RPMI7951 (cell line): ENCODE data around the gene RPS19. TPM values are rescaled to one million over a fixed set of nuclear protein-coding genes. Genes with fewer than 3 reads are reported as not detected.
"Not testable (repeated sequence)": the region's sequence is repeated elsewhere in the genome, so short reads cannot be mapped to it uniquely, and the experiment has no call there.

Source experiments
- DNase-seq: peaks from one replicate; pipeline ENCODE4 v3.0.0-alpha.2; 2012; ENCODE audit warnings: low read depth
- total RNA-seq: library from RNA; depleted of rRNA; stranded (reverse); fragments of >200 nt; shearing (Covaris generic); gene quantifications from 2 replicates; pipeline ENCODE4 v1.2.3, GENCODE V29; 2014

RPS19 gene
- total RNA-seq, 1 experiment from 2014 or later: 1,675 TPM

- no peak for DNase-seq
Observed at GRCh38 chr19:41901707-41902360, 41.8 kb downstream of the RPS19 start.

GRCh38 chr19:41902594-41902993, 42.5 kb downstream of the RPS19 start:
- DNase-seq: no peak

- DNase-seq: no peak
Observed at GRCh38 chr19:41903193-41903953, 43.3 kb downstream of the RPS19 start.

GRCh38 chr19:41904118-41904870, 44.2 kb downstream of the RPS19 start:
- DNase-seq: no peak

GRCh38 chr19:41905273-41906002, 45.4 kb downstream of the RPS19 start:
- DNase-seq: no peak

- no peak for DNase-seq
Observed at GRCh38 chr19:41906271-41906670, 46.2 kb downstream of the RPS19 start.

- no peak for DNase-seq
Observed at GRCh38 chr19:41906916-41907680, 47.0 kb downstream of the RPS19 start.

- DNase-seq: no peak
Observed at GRCh38 chr19:41907994-41908615, 48.0 kb downstream of the RPS19 start.

- no peak for DNase-seq
Observed at GRCh38 chr19:41908724-41909464, 48.8 kb downstream of the RPS19 start.

GRCh38 chr19:41909706-41910105, 49.7 kb downstream of the RPS19 start:
- DNase-seq: no peak

GRCh38 chr19:41910240-41910991, 50.4 kb downstream of the RPS19 start:
- no peak for DNase-seq

- no peak for DNase-seq
Observed at GRCh38 chr19:41910992-41911888, 51.2 kb downstream of the RPS19 start.

- no peak for DNase-seq
Observed at GRCh38 chr19:41911889-41912731, 52.1 kb downstream of the RPS19 start.

- no peak for DNase-seq
Observed at GRCh38 chr19:41912899-41913537, 53.0 kb downstream of the RPS19 start.

GRCh38 chr19:41913538-41914423, 53.7 kb downstream of the RPS19 start:
- no peak for DNase-seq

- not testable (repeated sequence) for DNase-seq
Observed at GRCh38 chr19:41914424-41914834, 54.4 kb downstream of the RPS19 start.
